Retinal pigment epithelial cell (primary cell): ENCODE results near the gene CFAP73.
"Not testable (repeated sequence)": the region's sequence is repeated elsewhere in the genome, so short reads cannot be mapped to it uniquely, and the experiment has no call there.

Source experiments
- DNase-seq: peaks from one replicate; pipeline ENCODE4 v3.0.0-alpha.2; 2010; ENCODE audit warnings: low read depth
- H3K4me3 ChIP-seq: 2 replicates; pipeline ENCODE4 v1.5.1; 2011; ENCODE audit warnings: mild to moderate bottlenecking, low read length, control low read depth, moderate library complexity
- CTCF ChIP-seq: conservative IDR thresholded peaks from 2 replicates; pipeline ENCODE4 v1.5.1; 2011; ENCODE audit warnings: low read depth, low read length, control low read depth, inconsistent platforms

Gene CFAP73

DNA sequence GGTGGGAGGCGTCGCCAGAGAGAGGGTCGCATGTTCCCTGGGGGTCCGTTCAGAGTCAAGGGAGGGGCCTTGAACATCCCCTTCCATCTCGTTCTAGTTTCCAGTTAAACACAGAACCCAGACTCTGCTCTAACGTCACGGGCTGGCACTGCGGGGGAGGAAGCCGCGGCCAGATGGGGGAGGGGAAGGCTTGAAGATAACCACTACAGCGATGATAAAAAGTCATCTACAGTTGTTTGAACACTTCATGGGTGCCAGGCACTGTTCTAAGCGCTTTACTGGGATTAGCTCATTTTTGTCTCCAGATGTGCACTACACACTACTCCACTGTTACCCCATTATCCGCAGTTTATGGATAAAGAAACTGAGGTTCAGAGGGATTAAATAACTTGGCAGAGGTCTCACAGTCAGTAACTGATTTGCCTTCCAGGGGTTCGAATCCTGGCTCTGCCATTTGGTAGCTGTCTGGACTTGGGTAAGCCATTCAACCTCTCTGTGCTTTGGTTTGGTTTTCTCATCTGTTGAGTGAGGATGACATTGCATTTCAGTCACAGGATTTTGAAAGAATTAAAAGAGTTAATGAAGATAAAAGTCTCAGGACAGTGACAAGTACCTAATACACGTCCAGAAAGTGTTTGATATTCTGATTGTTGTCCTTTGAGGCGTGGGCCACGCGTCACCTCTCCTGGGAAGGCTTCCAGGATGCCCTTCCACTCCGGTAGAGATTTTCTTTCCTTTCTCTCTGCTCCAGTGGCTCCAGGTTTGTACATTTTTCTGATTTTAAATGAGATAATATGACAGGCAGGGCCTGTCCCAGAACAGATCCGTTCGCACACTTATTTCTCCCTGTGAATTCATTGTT lies 13.2 kb upstream of the CFAP73 start:
- DNase-seq = no peak

GRCh38 chr12:113136990-113137511 lies 12.5 kb upstream of the CFAP73 start:
- DNase-seq = no peak

More for the DNA sequence above, 13.2 kb upstream of the CFAP73 start:
- peak overlapping the region; percentile 20 for H3K4me3 ChIP-seq
- no peak for TF ChIP-seq CTCF

DNA sequence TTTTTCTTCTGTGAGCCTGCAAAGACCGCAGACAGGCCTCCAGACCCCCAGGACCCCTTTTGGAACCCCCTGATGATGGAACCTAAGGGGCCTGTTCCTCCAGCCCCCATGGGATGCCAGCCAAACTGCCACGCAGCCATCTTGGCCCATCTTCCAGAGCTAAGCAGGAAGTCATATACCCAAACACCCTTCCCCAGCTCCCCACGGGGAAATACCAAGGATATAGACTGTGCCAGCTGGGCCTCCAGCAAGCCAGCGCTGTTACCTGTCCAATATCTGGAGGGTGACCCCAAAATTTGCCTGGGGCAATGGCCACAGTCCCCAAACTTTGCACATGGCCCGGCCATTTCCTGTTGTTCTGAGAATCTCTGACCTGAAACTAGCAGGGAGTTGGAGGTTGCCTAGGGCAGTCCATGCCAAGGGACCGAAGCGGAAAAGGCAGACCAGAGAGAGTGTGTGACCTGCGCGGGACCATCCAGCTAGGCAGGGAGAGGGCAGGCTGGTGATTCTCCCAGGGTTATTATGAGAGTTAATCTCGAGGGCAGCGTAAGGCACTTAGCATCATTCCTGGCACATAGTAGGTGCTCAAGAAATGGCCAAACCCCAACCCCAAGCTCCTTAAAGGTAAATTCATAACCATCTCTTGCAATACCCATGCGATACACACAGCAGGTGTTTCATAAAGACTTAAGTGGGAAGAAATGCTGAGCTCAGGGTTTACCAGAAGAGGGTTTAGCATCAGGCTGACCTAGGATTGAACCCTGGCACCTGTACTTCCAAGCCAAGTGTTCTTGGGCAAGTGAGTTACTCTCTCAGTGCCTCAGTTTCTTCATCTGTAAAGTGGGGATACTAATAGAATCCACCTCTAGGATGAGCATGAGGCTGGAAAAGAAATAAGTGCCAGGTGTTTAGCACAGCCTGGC lies 11.4 kb upstream of the CFAP73 start:
- no peak overlapping the region for H3K4me3 ChIP-seq
- DNase-seq = no peak
- no peak for TF ChIP-seq CTCF

More at GRCh38 chr12:113136990-113137511, 12.5 kb upstream of the CFAP73 start:
- TF ChIP-seq CTCF = no peak
- H3K4me3 ChIP-seq = no peak overlapping the region

DNA sequence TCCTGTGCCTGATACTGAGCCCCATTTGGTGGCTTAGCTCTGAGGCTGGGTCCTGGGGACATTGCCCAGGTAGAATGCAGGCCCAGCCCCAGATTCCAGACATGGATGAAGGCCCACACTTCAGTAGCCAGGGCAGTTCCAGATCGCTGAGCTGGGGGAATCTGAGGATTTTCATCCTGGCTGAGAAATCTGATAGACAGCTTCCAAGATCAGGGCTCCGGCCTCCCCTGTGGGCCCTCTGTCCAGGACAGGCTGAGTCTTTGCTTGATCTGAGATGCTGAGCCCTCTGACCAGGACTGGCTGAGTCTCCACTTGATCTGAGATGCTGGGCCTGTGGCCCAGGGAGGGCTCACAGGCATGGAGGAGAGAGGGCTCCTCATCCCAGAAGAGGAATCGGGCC lies 10.7 kb upstream of the CFAP73 start:
- H3K4me3 ChIP-seq = no peak overlapping the region
- no peak for TF ChIP-seq CTCF
- DNase-seq = no peak

DNA sequence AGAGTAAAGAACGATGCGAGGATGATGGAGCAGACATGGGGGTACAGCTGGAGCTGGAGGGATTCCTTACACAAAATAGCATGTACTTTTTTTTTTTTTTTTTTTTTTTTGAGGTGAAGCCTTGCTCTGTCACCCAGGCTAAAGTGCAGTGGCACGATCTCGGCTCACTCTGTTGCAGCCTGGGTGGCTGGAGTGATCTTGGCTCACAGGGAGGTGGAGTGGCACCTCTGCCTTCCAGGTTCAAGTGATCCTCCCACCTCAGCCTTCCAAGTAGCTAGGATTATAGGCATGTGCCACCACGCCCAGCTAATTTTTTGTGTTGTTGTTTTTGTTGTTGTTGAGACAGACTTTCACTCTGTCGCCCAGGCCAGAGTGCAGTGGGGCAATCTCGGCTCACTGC lies 8.8 kb upstream of the CFAP73 start:
- no peak for DNase-seq
- TF ChIP-seq CTCF = no peak
- no peak overlapping the region for H3K4me3 ChIP-seq

- not testable (repeated sequence) for H3K4me3 ChIP-seq, DNase-seq
Observed at GRCh38 chr12:113141716-113142115, 7.8 kb upstream of the CFAP73 start.

- H3K4me3 ChIP-seq = no peak overlapping the region
- DNase-seq = no peak
- TF ChIP-seq CTCF = no peak
Observed at GRCh38 chr12:113142173-113142885, 7.2 kb upstream of the CFAP73 start.
